Ectodermal cell (in vitro differentiated cells): Measurements from ENCODE around the gene FGF2.

Source experiments
- H3K27ac ChIP-seq: 2 replicates; pipeline ENCODE4 v1.7.0; 2013; ENCODE audit warnings: mild to moderate bottlenecking, low read depth, low read length; ENCODE audit not compliant: insufficient read depth, poor library complexity, severe bottlenecking
- H3K27me3 ChIP-seq: 2 replicates; pipeline ENCODE4 v1.7.0; 2013; ENCODE audit warnings: mild to moderate bottlenecking, low read length; ENCODE audit not compliant: insufficient read depth, control insufficient read depth, poor library complexity, severe bottlenecking
- H3K36me3 ChIP-seq: one replicate; pipeline ENCODE4 v1.7.0; 2013; ENCODE audit warnings: low read length; ENCODE audit not compliant: control insufficient read depth, insufficient read depth
- H3K4me1 ChIP-seq: one replicate; pipeline ENCODE4 v1.7.0; 2013; ENCODE audit warnings: low read length; ENCODE audit not compliant: control insufficient read depth, insufficient read depth
- H3K4me3 ChIP-seq: 2 replicates; pipeline ENCODE4 v1.7.0; 2013; ENCODE audit warnings: low read depth, low read length, control low read depth; ENCODE audit not compliant: insufficient read depth
- H3K9me3 ChIP-seq: 2 replicates; pipeline ENCODE4 v1.7.0; 2013; ENCODE audit warnings: mild to moderate bottlenecking, low read length, moderate library complexity; ENCODE audit not compliant: control insufficient read depth
- WGBS, 2 experiments: methylation state at CpG; one replicate each; pipeline ENCODE4 v1.1.7; 2013; ENCODE audit warnings: missing lambda C conversion rate in 2 of 2; 5-methylcytosine and 5-hydroxymethylcytosine counted together

FGF2 gene

GRCh38 chr4:122882857-122883735 lies 56.5 kb downstream of the FGF2 start:
- Histone ChIP-seq H3K4me3 (no peak overlapping the region), H3K36me3 (peaks cover 29% of the 10 kb centered on the region), H3K27ac (no peak overlapping the region), H3K9me3 (no peaks in the 10 kb centered on the region), H3K27me3 (no peaks in the 10 kb centered on the region), H3K4me1 (no peaks in the 10 kb centered on the region)
- WGBS, 2 experiments, result 95 to 97% methylated on average over 3 to 4 of the region's 5 CpGs

GRCh38 chr4:122884499-122884898 lies 57.9 kb downstream of the FGF2 start:
- H3K36me3 ChIP-seq, result peaks cover 17% of the 10 kb centered on the region
- H3K4me1 ChIP-seq, result no peaks in the 10 kb centered on the region
- WGBS, 2 experiments, result 94 to 100% methylated on average over 1 of the region's 1 CpG
- no peaks in the 10 kb centered on the region for H3K27me3 ChIP-seq
- H3K27ac ChIP-seq, result no peak overlapping the region
- no peaks in the 10 kb centered on the region for H3K9me3 ChIP-seq
- H3K4me3 ChIP-seq, result no peak overlapping the region

- Histone ChIP-seq H3K4me3 (no peak overlapping the region), H3K27me3 (no peaks in the 10 kb centered on the region), H3K9me3 (no peaks in the 10 kb centered on the region), H3K27ac (no peak overlapping the region), H3K36me3 (peaks cover 12% of the 10 kb centered on the region), H3K4me1 (no peaks in the 10 kb centered on the region)
- 88 to 93% methylated on average over 1 of the region's 1 CpG for WGBS, 2 experiments
Measured at GRCh38 chr4:122889726-122890125, 63.1 kb downstream of the FGF2 start.

- H3K9me3 ChIP-seq, result no peaks in the 10 kb centered on the region
- H3K27me3 ChIP-seq, result no peaks in the 10 kb centered on the region
- H3K4me1 ChIP-seq, result no peaks in the 10 kb centered on the region
- H3K27ac ChIP-seq, result no peak overlapping the region
- H3K36me3 ChIP-seq, result peaks cover 12% of the 10 kb centered on the region
- 100% methylated on average over 1 of the region's 2 CpGs for WGBS, 2 experiments
- H3K4me3 ChIP-seq, result no peak overlapping the region
Measured at GRCh38 chr4:122890147-122890795, 63.6 kb downstream of the FGF2 start.

- Histone ChIP-seq H3K36me3 (peaks cover 9% of the 10 kb centered on the region), H3K27ac (no peak overlapping the region), H3K4me1 (no peaks in the 10 kb centered on the region), H3K27me3 (no peaks in the 10 kb centered on the region), H3K4me3 (no peak overlapping the region), H3K9me3 (no peaks in the 10 kb centered on the region)
- WGBS, 2 experiments, result 88 to 89% methylated on average over 3 of the region's 3 CpGs
Measured at GRCh38 chr4:122894827-122895226, 68.2 kb downstream of the FGF2 start.

GRCh38 chr4:122895336-122895995 lies 68.8 kb downstream of the FGF2 start:
- Histone ChIP-seq H3K27me3 (no peaks in the 10 kb centered on the region), H3K36me3 (peaks cover 9% of the 10 kb centered on the region), H3K27ac (no peak overlapping the region), H3K9me3 (no peaks in the 10 kb centered on the region), H3K4me1 (no peaks in the 10 kb centered on the region), H3K4me3 (no peak overlapping the region)
- WGBS, 2 experiments, result 80 to 100% methylated on average over 1 of the region's 1 CpG

GRCh38 chr4:122896270-122896669 lies 69.6 kb downstream of the FGF2 start:
- Histone ChIP-seq H3K9me3 (no peaks in the 10 kb centered on the region), H3K27ac (no peak overlapping the region), H3K4me3 (no peak overlapping the region), H3K4me1 (no peaks in the 10 kb centered on the region), H3K27me3 (no peaks in the 10 kb centered on the region), H3K36me3 (peaks cover 9% of the 10 kb centered on the region)
- 88% methylated on average over 1 of the region's 1 CpG; no CpG with 5 or more reads in 1 of the 2 experiments for WGBS, 2 experiments

GRCh38 chr4:122898370-122899150 lies 71.9 kb downstream of the FGF2 start:
- 91 to 100% methylated on average over 1 of the region's 2 CpGs for WGBS, 2 experiments
- Histone ChIP-seq H3K27me3 (no peaks in the 10 kb centered on the region), H3K4me3 (no peak overlapping the region), H3K36me3 (no peaks in the 10 kb centered on the region), H3K27ac (no peak overlapping the region), H3K9me3 (no peaks in the 10 kb centered on the region), H3K4me1 (no peaks in the 10 kb centered on the region)

GRCh38 chr4:122899682-122900081 lies 73.1 kb downstream of the FGF2 start:
- 80 to 86% methylated on average over 5 to 7 of the region's 7 CpGs for WGBS, 2 experiments
- Histone ChIP-seq H3K9me3 (no peaks in the 10 kb centered on the region), H3K4me1 (no peaks in the 10 kb centered on the region), H3K27me3 (no peaks in the 10 kb centered on the region), H3K27ac (no peak overlapping the region), H3K4me3 (no peak overlapping the region), H3K36me3 (no peaks in the 10 kb centered on the region)
